ENCODE measurements around the gene SMAD5. TPM values are rescaled to one million over a fixed set of nuclear protein-coding genes. Genes with fewer than 3 reads are reported as not detected.
A peak's percentile ranks its signal among the peaks of the same experiment; 100 is the strongest.

SMAD5 gene
- total and polyA plus RNA-seq, 2 of the 13 experiments (the other 11 are each of a cell fraction or from before 2014, with no cell fraction given): 27.2 to 48.5 TPM

DNA sequence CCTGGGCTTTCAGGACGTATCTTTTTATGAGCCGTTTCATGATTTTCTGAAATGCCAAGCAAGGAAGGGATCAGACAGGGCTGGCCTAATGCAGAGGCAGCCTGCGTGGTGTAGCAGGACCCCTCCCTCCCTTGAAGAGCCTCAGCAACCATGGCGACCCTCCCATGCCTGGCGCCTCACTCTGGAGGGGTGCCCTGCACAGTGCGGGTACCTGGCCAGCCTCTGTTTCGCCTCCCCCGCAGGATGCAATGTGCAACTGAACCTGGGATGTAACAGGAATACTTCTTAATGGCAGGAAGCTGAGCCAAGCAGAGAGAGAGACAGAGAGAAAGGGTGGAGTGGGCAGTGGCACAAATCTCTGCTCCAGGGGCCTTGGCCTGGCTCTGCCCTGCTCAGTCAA is 83.6 kb downstream of the SMAD5 start:
- ChIA-PET CTCF (ENCODE audit: low intra/inter-chr PET ratio, low total read pairs) (no interaction called here), POLR2A (no interaction called here)
- no peaks in the 10 kb centered on the region for H4K20me1 ChIP-seq (ENCODE audit: insufficient read depth, low read length)
- no peaks in the 10 kb centered on the region for H3K79me2 ChIP-seq (ENCODE audit: insufficient read depth, low read length)
- no peak overlapping the region for H3K27ac ChIP-seq (ENCODE audit: extremely low read length, insufficient read depth, low read length)
- TF ChIP-seq ZNF816 (CRISPR knock-in tag; IDR thresholded peaks at IDR 0.05; ENCODE audit: borderline replicate concordance) (no peak), RXRA (CRISPR knock-in tag; IDR thresholded peaks at IDR 0.05) (no peak), ZNF468 (CRISPR knock-in tag; IDR thresholded peaks at IDR 0.05) (no peak), PAF1 (CRISPR knock-in tag; IDR thresholded peaks at IDR 0.05) (no peak), GABPB1 (CRISPR knock-in tag; IDR thresholded peaks at IDR 0.05) (no peak), RARG (CRISPR knock-in tag; IDR thresholded peaks at IDR 0.05; ENCODE audit: low read depth) (no peak), TRIM22 (IDR thresholded peaks at IDR 0.05) (no peak), HNRNPH1 (optimal IDR thresholded peaks at IDR 0.05; ENCODE audit: low read depth, low read length) (no peak), SRSF1 (optimal IDR thresholded peaks at IDR 0.05; ENCODE audit: low read depth, low read length) (no peak)
- no peak overlapping the region for H3K4me2 ChIP-seq (ENCODE audit: low read depth, low read length)
- H3K27me3 ChIP-seq (ENCODE audit: control insufficient read depth in 1 of 2, insufficient read depth in 2 of 2, low read length in 2 of 2): peaks cover 0 to 27% of the 10 kb centered on the region in 2 experiments; a peak in 2 of 5 replicates
- H3K36me3 ChIP-seq (replicated peaks in 1 of 2; ENCODE audit: control insufficient read depth in 1 of 2, insufficient read depth in 2 of 2, low read length in 2 of 2): no peaks in the 10 kb centered on the region
- no peak for DNase-seq (ENCODE audit: low spot score)
- H3K4me3 ChIP-seq (replicated peaks in 1 of 3; ENCODE audit: insufficient read depth in 1 of 3, low read depth in 2 of 3, low read length in 3 of 3): no peak overlapping the region
- FAIRE-seq: no peak
- in situ Hi-C loops (cut with HindIII; ENCODE audit: extremely low pct_ligation_motif_present, low pct_unique_long_range_greater_than_20kb) (no loop called here), intact Hi-C loops (cut with micrococcal nuclease; ENCODE audit: unreplicated experiment) (no loop called here)
- H3K4me1 ChIP-seq (ENCODE audit: insufficient read depth, low read length): no peaks in the 10 kb centered on the region
- no peak overlapping the region for H3K9ac ChIP-seq (ENCODE audit: insufficient read depth, low read depth, low read length)
- no peak overlapping the region for H2AFZ ChIP-seq (ENCODE audit: low read length)
- peak; percentile 68 for ATAC-seq
- 70% methylated on average over 7 of the region's 8 CpGs for WGBS (ENCODE audit: low lambda C conversion rate)
- no TSS peak for BruUV-seq (replicated peaks)
- H3K9me3 ChIP-seq (ENCODE audit: low read length): no peaks in the 10 kb centered on the region

- Histone ChIP-seq H3K27ac (ENCODE audit: extremely low read length, insufficient read depth, low read length) (no peak overlapping the region), H3K9me3 (ENCODE audit: low read length) (no peaks in the 10 kb centered on the region), H3K79me2 (ENCODE audit: insufficient read depth, low read length) (no peaks in the 10 kb centered on the region), H4K20me1 (ENCODE audit: insufficient read depth, low read length) (no peaks in the 10 kb centered on the region), H3K36me3 (replicated peaks in 1 of 2; ENCODE audit: control insufficient read depth in 1 of 2, insufficient read depth in 2 of 2, low read length in 2 of 2) (no peaks in the 10 kb centered on the region), H3K4me2 (ENCODE audit: low read depth, low read length) (no peak overlapping the region), H3K4me3 (replicated peaks in 1 of 3; ENCODE audit: insufficient read depth in 1 of 3, low read depth in 2 of 3, low read length in 3 of 3) (no peak overlapping the region), H3K4me1 (ENCODE audit: insufficient read depth, low read length) (no peaks in the 10 kb centered on the region), H2AFZ (ENCODE audit: low read length) (no peak overlapping the region), H3K27me3 (ENCODE audit: control insufficient read depth in 1 of 2, insufficient read depth in 2 of 2, low read length in 2 of 2) (0 out of 5 replicates have a peak, but pooled peaks cover 0 to 18% of the 10 kb centered on the region in 2 experiments), H3K9ac (ENCODE audit: insufficient read depth, low read depth, low read length) (no peak overlapping the region)
- FAIRE-seq (no peak), DNase-seq (ENCODE audit: low spot score) (no peak), ATAC-seq (no peak)
- in situ Hi-C loops (cut with HindIII; ENCODE audit: extremely low pct_ligation_motif_present, low pct_unique_long_range_greater_than_20kb) (no loop called here), intact Hi-C loops (cut with micrococcal nuclease; ENCODE audit: unreplicated experiment) (no loop called here)
- WGBS (ENCODE audit: low lambda C conversion rate): 32% methylated on average over 4 of the region's 4 CpGs
- no peak for TF ChIP-seq SP1 (IDR thresholded peaks at IDR 0.05)
- TF ChIP-seq SP1 (CRISPR knock-in tag; IDR thresholded peaks at IDR 0.05): no peak
- TF ChIP-seq, protein P1, sequence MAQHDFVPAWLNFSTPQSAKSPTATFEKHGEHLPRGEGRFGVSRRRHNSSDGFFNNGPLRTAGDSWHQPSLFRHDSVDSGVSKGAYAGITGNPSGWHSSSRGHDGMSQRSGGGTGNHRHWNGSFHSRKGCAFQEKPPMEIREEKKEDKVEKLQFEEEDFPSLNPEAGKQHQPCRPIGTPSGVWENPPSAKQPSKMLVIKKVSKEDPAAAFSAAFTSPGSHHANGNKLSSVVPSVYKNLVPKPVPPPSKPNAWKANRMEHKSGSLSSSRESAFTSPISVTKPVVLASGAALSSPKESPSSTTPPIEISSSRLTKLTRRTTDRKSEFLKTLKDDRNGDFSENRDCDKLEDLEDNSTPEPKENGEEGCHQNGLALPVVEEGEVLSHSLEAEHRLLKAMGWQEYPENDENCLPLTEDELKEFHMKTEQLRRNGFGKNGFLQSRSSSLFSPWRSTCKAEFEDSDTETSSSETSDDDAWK (CRISPR knock-in tag; IDR thresholded peaks at IDR 0.05): no peak
- TF ChIP-seq, protein P2, sequence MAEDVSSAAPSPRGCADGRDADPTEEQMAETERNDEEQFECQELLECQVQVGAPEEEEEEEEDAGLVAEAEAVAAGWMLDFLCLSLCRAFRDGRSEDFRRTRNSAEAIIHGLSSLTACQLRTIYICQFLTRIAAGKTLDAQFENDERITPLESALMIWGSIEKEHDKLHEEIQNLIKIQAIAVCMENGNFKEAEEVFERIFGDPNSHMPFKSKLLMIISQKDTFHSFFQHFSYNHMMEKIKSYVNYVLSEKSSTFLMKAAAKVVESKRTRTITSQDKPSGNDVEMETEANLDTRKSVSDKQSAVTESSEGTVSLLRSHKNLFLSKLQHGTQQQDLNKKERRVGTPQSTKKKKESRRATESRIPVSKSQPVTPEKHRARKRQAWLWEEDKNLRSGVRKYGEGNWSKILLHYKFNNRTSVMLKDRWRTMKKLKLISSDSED (CRISPR knock-in tag; IDR thresholded peaks at IDR 0.05): no peak
- TF ChIP-seq NR3C1 (CRISPR knock-in tag; IDR thresholded peaks at IDR 0.05): no peak
- TF ChIP-seq MXD1 (CRISPR knock-in tag; IDR thresholded peaks at IDR 0.05): no peak
- BruUV-seq (replicated peaks): no TSS peak
- ChIA-PET CTCF (ENCODE audit: low intra/inter-chr PET ratio, low total read pairs) (no interaction called here), POLR2A (no interaction called here)
Measured at GRCh38 chr5:136221340-136221739, 88.7 kb downstream of the SMAD5 start.

Data from HepG2 (cell line).